CD14-positive monocyte (primary cell): ENCODE data around the gene ASCC3. TPM values are rescaled to one million over a fixed set of nuclear protein-coding genes. Genes with fewer than 3 reads are reported as not detected.
"Not testable (repeated sequence)": the region's sequence is repeated elsewhere in the genome, so short reads cannot be mapped to it uniquely, and the experiment has no call there.

Source experiments
- DNase-seq, 3 donors: peaks; one replicate each; pipeline ENCODE4 v3.0.0-alpha.2; 2011 to 2022
- H2AFZ ChIP-seq: 2 replicates; pipeline ENCODE4 v1.6.0; 2012; ENCODE audit warnings: mild to moderate bottlenecking, low read depth, low read length, inconsistent platforms; ENCODE audit not compliant: insufficient read depth, poor library complexity, severe bottlenecking
- H3K27ac ChIP-seq, 2 donors: 1 replicate in 1 of 2; 2 replicates in 1 of 2; pipeline ENCODE4 v1.5.1; 2012 to 2013; ENCODE audit warnings: low read length in 2 of 2, control low read depth in 1 of 2, inconsistent platforms in 1 of 2, low read depth in 1 of 2, mild to moderate bottlenecking in 1 of 2
- H3K27me3 ChIP-seq, 2 donors: one replicate each; pipeline versions ENCODE4 v1.6.0 to v1.6.1; 2011 to 2013; ENCODE audit warnings: low read length in 2 of 2; ENCODE audit not compliant: control insufficient read depth in 2 of 2, insufficient read depth in 2 of 2
- H3K36me3 ChIP-seq, 2 donors: replicated peaks in 1 of 2; 1 replicate in 1 of 2; 2 replicates in 1 of 2; pipeline versions ENCODE4 v1.5.1 to v1.6.1; 2012 to 2013; ENCODE audit warnings: low read length in 2 of 2, control low read depth in 1 of 2, inconsistent platforms in 1 of 2, mild to moderate bottlenecking in 1 of 2; ENCODE audit not compliant: insufficient read depth in 2 of 2, control insufficient read depth in 1 of 2
- H3K4me1 ChIP-seq, 2 donors: 1 replicate in 1 of 2; 2 replicates in 1 of 2; pipeline versions ENCODE4 v1.5.1 to v1.6.1; 2012 to 2013; ENCODE audit warnings: low read length in 2 of 2, control low read depth in 1 of 2, inconsistent platforms in 1 of 2, mild to moderate bottlenecking in 1 of 2, moderate library complexity in 1 of 2; ENCODE audit not compliant: insufficient read depth in 2 of 2, control insufficient read depth in 1 of 2
- H3K4me2 ChIP-seq: replicated peaks from 2 replicates; pipeline ENCODE3; 2012; ENCODE audit warnings: low read length, moderate library complexity, mild to moderate bottlenecking; ENCODE audit not compliant: poor library complexity, severe bottlenecking; ENCODE audit errors: extremely low read depth
- H3K4me3 ChIP-seq, 3 experiments: fragments of 200-600 bp in 1 of 3; sonication (generic) in 1 of 3; replicated peaks in 1 of 3; 1 replicate in 2 of 3; 2 replicates in 1 of 3; pipeline ENCODE4 v1.5.1; 2011 to 2013; ENCODE audit warnings: low read length in 3 of 3, mild to moderate bottlenecking in 3 of 3, control low read depth in 2 of 3, low read depth in 2 of 3, inconsistent platforms in 1 of 3, moderate library complexity in 1 of 3
- H3K79me2 ChIP-seq: 2 replicates; pipeline ENCODE4 v1.6.0; 2012; ENCODE audit warnings: mild to moderate bottlenecking, control low read depth, inconsistent platforms, low read length, moderate library complexity; ENCODE audit not compliant: insufficient read depth
- H3K9ac ChIP-seq: 2 replicates; pipeline ENCODE4 v1.6.0; 2017; ENCODE audit warnings: low read length, mild to moderate bottlenecking; ENCODE audit not compliant: insufficient read depth, poor library complexity, severe bottlenecking
- H3K9me3 ChIP-seq, 2 donors: replicated peaks in 1 of 2; 1 replicate in 1 of 2; 2 replicates in 1 of 2; pipeline versions ENCODE4 v1.5.1 to v1.6.1; 2012 to 2013; ENCODE audit warnings: low read length in 2 of 2, control low read depth in 1 of 2; ENCODE audit not compliant: control insufficient read depth in 1 of 2, insufficient read depth in 1 of 2
- H4K20me1 ChIP-seq: 2 replicates; pipeline ENCODE4 v1.6.0; 2012; ENCODE audit warnings: mild to moderate bottlenecking, low read length, control low read depth, moderate library complexity; ENCODE audit not compliant: insufficient read depth
- H3K27ac Mint-ChIP-seq, 7 donors: one replicate each; pipeline ENCODE4 v1.8.0; 2020; ENCODE audit warnings: mild to moderate bottlenecking in 7 of 7, mixed read lengths in 7 of 7, moderate library complexity in 6 of 7, inconsistent platforms in 2 of 7
- H3K27me3 Mint-ChIP-seq, 3 donors: one replicate each; pipeline ENCODE4 v1.8.0; 2021 to 2022; ENCODE audit warnings: low read depth in 3 of 3, mild to moderate bottlenecking in 3 of 3, mixed read lengths in 3 of 3, moderate library complexity in 3 of 3, inconsistent platforms in 1 of 3
- H3K36me3 Mint-ChIP-seq, 2 donors: one replicate each; pipeline ENCODE4 v1.8.0; 2020; ENCODE audit warnings: mixed read lengths in 2 of 2, inconsistent platforms in 1 of 2, mild to moderate bottlenecking in 1 of 2
- H3K4me1 Mint-ChIP-seq: one replicate; pipeline ENCODE4 v1.8.0; 2020; ENCODE audit warnings: mild to moderate bottlenecking, mixed read lengths
- H3K4me3 Mint-ChIP-seq, 2 donors: one replicate each; pipeline ENCODE4 v1.8.0; 2020; ENCODE audit warnings: mild to moderate bottlenecking in 2 of 2, mixed read lengths in 2 of 2, moderate library complexity in 1 of 2
- H3K9me3 Mint-ChIP-seq, 7 donors: one replicate each; pipeline ENCODE4 v1.8.0; 2020 to 2022; ENCODE audit warnings: mixed read lengths in 7 of 7, mild to moderate bottlenecking in 6 of 7, moderate library complexity in 6 of 7, inconsistent platforms in 2 of 7
- WGBS: methylation state at CpG from one replicate; pipeline ENCODE4 v1.1.5; 2013; ENCODE audit warnings: missing lambda C conversion rate; ENCODE audit not compliant: insufficient coverage; 5-methylcytosine and 5-hydroxymethylcytosine counted together
- intact Hi-C, 2 donors: fragments of 100-400 bp; cut with micrococcal nuclease; formaldehyde crosslinking; loops; one replicate each; pipeline versions ENCODE4 v1.15.0 to v1.15.1; 2023
- polyA plus RNA-seq, 3 donors: library from polyadenylated mRNA; depleted of rRNA in 1 of 3; unstranded in 2 of 3; stranded (reverse) in 1 of 3; fragments of 300-500 nt in 2 of 3; fragments of >200 nt in 1 of 3; fragmentation: Illumina TruSeq in 2 of 3; gene quantifications; 1 replicate in 2 of 3; 2 replicates in 1 of 3; pipeline ENCODE4 v1.2.3, GENCODE V29; 2012 to 2021
- TF ChIP-seq, protein P1 (sequence below): fragments of 200-600 bp; IDR thresholded peaks from one replicate; pipeline ENCODE4 v1.8.0; 2022; ENCODE audit warnings: antibody characterized with exemption, mild to moderate bottlenecking

ASCC3 gene
- polyA plus RNA-seq, 3 donors, result 6.4 to 12.9 (median 10.6) TPM

DNA sequence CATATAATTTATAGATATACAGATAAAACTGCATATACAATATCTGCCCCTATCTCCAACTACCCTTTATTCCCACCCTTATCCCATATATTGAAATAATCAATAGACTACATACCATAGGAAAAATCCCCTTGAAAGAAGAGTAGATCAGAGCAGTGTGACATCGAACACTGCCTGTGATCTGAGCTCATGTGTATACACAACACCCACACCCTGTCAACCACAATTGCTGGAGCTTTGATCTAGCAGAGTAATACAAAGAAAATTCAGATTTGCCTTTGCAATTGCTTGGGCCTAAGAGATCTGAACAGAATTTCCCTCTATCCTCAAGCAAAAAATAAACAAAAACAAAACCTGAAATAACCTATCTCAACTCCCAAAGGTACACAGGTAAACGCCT is 119.3 kb downstream of the ASCC3 start:
- peaks cover 39 to 70% of the 10 kb centered on the region in 2 donors for H3K36me3 ChIP-seq
- 92% methylated on average over 2 of the region's 2 CpGs for WGBS
- intact Hi-C loops, result no loop called here

DNA sequence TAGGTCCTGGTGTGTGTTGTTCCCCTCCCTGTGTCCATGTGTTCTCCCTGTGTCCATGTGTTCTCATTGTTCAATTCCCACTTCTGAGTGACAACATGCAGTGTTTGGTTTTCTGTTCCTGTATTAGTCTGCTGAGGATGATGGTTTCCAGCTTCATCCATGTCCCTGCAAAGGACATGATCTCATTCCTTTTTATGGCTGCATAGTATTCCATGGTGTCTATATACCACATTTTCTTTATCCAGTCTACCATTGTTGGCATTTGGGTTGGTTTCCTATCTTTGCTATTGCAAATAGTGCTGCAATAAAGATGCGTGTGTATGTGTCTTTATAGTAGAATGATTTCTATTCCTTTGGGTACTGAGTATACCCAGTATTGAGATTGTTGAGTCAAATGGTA is 122.7 kb downstream of the ASCC3 start:
- H3K4me1 ChIP-seq, H3K27me3 Mint-ChIP-seq, H3K27me3 ChIP-seq, H3K9ac ChIP-seq, H3K4me1 Mint-ChIP-seq, intact Hi-C loops, H3K4me3 Mint-ChIP-seq, H4K20me1 ChIP-seq, H3K27ac Mint-ChIP-seq, H2AFZ ChIP-seq, H3K9me3 ChIP-seq, DNase-seq, H3K4me3 ChIP-seq, H3K79me2 ChIP-seq, H3K4me2 ChIP-seq, H3K27ac ChIP-seq: not testable (repeated sequence)
- peaks cover 44 to 46% of the 10 kb centered on the region in 2 donors for H3K36me3 Mint-ChIP-seq
- H3K36me3 ChIP-seq, result peaks cover 8 to 46% of the 10 kb centered on the region in 2 donors
- peaks cover 0 to 17% (median 3%) of the 10 kb centered on the region in 7 donors for H3K9me3 Mint-ChIP-seq
- no CpG with 5 or more reads among the region's 1 CpG for WGBS

More for the DNA sequence above, 119.3 kb downstream of the ASCC3 start:
- no peaks in the 10 kb centered on the region for H3K4me1 Mint-ChIP-seq
- H3K36me3 Mint-ChIP-seq, result peaks cover 59 to 60% of the 10 kb centered on the region in 2 donors
- no peak overlapping the region for H2AFZ ChIP-seq
- no peak overlapping the region for H3K9ac ChIP-seq
- peaks cover 6 to 28% (median 14%) of the 10 kb centered on the region in 7 donors for H3K9me3 Mint-ChIP-seq
- no peak overlapping the region for H3K4me3 ChIP-seq
- H3K27ac Mint-ChIP-seq, result no peak overlapping the region
- no peak overlapping the region for H3K4me3 Mint-ChIP-seq
- H3K27me3 Mint-ChIP-seq, result no peaks in the 10 kb centered on the region
- H3K4me1 ChIP-seq, result no peaks in the 10 kb centered on the region
- peaks cover 6 to 13% of the 10 kb centered on the region in 2 donors for H3K9me3 ChIP-seq
- H3K27ac ChIP-seq, result no peak overlapping the region
- no peaks in the 10 kb centered on the region for H3K27me3 ChIP-seq
- no peaks in the 10 kb centered on the region for H3K79me2 ChIP-seq
- DNase-seq, result no peak
- TF ChIP-seq, protein P1, sequence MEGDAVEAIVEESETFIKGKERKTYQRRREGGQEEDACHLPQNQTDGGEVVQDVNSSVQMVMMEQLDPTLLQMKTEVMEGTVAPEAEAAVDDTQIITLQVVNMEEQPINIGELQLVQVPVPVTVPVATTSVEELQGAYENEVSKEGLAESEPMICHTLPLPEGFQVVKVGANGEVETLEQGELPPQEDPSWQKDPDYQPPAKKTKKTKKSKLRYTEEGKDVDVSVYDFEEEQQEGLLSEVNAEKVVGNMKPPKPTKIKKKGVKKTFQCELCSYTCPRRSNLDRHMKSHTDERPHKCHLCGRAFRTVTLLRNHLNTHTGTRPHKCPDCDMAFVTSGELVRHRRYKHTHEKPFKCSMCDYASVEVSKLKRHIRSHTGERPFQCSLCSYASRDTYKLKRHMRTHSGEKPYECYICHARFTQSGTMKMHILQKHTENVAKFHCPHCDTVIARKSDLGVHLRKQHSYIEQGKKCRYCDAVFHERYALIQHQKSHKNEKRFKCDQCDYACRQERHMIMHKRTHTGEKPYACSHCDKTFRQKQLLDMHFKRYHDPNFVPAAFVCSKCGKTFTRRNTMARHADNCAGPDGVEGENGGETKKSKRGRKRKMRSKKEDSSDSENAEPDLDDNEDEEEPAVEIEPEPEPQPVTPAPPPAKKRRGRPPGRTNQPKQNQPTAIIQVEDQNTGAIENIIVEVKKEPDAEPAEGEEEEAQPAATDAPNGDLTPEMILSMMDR, result no peak
- H4K20me1 ChIP-seq, result no peaks in the 10 kb centered on the region
- no peak overlapping the region for H3K4me2 ChIP-seq
